NCI-H187 (cell line): Measurements from ENCODE around the gene PLCH1.

Experiments used
- DNase-seq, 2 experiments: peaks; one replicate each; lab custom pipeline; 2025; lab: John Stamatoyannopoulos, UW

PLCH1 gene

GRCh38 chr3:155682426-155683343, 62.2 kb downstream of the PLCH1 start:
- no peak for DNase-seq

DNA sequence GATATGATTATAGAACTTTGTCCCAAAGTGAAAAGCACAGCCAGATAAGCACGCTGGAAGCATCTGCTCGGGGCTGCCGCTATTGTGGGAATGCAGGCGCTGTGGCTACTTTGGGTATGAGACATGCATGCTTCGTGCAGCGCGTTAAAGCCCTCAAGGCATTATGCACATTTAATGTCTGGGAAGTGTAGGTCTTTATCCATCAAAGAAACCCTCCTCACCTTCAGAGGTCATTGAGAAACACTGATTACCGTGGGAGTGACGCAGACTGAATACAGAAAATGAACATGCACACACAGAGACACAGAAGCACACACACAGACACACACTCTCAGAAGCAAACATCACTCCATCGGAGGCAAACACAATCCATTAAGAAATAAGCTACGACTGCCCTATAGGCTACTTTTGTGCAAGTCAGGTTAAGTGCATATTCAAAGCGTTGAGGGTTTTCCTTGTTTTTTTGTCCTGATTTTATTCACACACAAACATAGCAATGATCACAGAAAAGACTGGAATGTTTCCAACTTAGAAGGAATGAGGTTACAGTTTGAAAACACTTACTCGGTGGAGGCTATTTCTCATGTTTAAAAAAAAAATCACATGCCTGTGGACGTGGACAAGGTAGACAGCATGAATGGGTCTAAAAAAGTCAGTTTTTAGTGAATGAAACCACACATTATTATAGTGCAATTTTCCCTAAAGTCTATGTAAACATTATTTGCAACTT, 68.5 kb downstream of the PLCH1 start:
- no peak for DNase-seq

GRCh38 chr3:155675094-155675493, 69.8 kb downstream of the PLCH1 start:
- no peak for DNase-seq

DNA sequence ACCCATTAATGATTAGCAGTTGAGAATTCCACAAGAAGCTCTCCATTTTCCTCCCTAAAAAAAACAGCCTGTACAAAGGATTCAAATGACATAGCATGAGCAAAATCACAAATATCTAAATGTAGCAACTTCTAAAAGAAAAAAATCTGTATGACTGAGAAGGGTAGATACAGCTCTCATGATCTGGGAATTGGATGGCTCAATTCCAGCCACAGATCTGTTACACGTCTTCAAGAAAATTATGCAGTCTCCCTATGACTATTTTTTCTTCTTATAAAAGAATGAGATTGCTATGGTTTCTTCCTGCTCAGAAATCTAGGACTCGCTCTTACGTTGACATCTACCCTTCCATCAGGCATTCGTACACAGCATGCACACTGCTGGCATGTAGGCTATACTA, 71.5 kb downstream of the PLCH1 start:
- no peak for DNase-seq

GRCh38 chr3:155670335-155670734, 74.5 kb downstream of the PLCH1 start:
- no peak for DNase-seq

DNA sequence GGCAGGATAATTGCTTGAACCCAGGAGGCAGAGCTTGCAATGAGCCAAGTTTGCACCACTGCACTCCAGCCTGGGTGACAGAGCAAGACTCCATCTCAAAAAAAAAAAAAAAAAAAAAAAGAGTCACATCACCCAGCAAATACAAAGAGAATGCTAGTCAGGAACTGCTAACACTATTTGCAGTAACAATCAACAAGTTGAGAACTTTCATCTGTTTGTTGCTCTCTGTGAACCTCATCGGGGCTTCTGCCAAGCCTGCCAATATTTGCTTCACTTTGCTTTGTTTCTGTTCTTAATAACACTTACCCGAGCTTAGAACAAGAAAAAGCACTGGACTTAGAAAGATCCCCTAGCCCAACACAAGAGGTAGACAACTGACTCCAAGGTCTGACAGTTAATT, 76.9 kb downstream of the PLCH1 start:
- DNase-seq: no peak

GRCh38 chr3:155664925-155665695, 79.8 kb downstream of the PLCH1 start:
- DNase-seq: no peak

GRCh38 chr3:155663467-155664212, 81.2 kb downstream of the PLCH1 start:
- no peak for DNase-seq

DNA sequence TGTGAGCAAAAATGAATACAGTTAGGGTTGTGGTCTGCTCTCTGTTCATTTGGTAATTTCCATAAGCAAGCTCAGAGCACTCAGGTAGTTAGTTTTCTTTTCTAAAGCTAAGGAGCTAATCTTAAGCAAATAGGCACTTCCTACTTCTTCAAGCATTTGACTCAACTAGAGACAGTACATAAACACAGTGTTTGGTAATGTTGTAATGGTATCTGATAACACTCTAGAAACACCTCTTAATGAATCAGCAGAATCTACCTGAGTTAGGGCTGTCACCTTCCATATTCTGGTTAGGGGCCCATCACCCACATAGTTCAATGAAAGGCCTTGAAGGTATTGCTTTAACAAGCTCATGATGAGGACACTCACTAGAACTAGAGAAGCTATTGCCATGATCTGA, 83.1 kb downstream of the PLCH1 start:
- DNase-seq: no peak

DNA sequence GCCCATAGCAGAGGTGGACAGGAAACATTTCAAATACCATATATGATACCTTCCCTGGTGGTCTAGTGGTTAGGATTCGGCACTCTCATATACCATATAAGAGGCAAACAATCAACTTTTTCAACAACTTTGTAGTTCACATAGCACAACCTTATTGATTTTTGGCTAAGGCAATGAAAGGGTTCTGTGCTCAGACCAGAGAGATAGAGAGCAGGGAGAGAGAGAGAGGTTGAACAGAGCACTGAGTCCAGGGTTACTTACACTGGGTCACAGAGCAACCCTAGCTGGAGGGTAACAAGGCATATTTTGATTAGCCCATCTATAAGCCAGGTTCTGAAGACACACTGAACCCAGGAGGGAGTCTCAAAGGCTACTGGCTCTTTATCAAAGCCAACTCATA, 83.8 kb downstream of the PLCH1 start:
- DNase-seq: no peak

DNA sequence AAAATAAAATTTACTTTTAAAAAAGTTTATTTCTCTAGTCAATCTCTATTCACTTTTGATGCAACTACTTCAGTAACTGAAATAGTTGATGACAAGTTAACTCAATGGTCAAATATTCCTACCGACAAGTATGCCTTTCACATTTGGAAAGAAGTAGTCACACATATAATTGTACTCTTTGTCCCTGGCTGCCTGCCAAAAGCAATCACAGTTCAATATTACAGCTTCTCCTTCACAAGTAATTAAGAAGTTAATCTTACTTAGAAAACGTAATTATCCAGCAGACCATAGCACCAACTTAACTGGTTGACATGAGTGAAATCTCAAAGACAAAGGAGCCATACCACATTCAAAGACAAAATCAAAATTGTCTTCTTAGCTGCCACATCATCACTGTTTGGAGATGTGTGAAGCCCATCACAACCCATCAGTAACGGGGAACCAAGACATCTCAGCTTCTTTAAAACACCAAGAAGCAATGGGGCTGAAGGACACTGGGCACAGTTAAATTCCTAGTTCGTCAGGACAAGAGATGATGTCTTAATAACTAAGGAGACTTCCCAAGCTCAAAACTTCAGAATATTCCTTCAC, 86.1 kb downstream of the PLCH1 start:
- no peak for DNase-seq

GRCh38 chr3:155658006-155658405, 86.9 kb downstream of the PLCH1 start:
- no peak for DNase-seq

DNA sequence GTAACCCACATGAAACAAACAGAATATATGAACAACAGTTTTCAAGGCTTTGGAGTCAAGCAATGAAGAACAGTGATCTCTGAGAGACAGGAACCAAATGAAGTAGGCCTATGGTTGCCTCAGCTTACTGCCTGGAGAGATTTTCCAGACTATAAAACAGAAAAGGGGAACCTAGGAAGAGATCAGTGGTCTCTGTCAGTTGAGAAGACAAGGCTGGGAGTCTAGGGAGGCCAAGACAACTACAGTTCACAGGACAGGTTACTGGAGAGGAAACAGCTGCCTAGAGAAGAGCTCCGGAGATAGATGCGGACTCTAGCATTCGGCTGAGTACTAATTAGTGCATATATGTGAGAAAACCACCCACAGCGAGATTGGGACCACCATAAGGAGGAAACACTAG, 87.7 kb downstream of the PLCH1 start:
- DNase-seq: no peak

DNA sequence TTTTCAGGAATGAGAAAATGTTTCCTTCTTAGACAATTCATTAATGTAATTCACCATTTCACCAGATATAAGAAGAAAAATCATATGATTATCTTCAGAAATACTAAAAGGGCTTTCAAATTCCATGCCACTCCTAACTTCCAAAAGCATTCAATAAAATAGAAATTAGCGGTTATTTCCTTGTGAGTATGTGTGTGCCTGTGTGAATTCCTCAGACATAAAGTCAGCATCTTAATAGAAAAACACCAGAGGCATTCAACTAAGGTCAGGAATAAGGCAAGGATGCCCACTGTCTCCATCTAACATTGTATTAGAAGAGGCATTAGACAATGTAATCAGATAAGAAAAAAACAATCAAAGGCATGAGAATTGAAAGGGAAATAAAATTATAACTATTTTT, 88.4 kb downstream of the PLCH1 start:
- no peak for DNase-seq

GRCh38 chr3:155651489-155652218, 93.2 kb downstream of the PLCH1 start:
- no peak for DNase-seq

DNA sequence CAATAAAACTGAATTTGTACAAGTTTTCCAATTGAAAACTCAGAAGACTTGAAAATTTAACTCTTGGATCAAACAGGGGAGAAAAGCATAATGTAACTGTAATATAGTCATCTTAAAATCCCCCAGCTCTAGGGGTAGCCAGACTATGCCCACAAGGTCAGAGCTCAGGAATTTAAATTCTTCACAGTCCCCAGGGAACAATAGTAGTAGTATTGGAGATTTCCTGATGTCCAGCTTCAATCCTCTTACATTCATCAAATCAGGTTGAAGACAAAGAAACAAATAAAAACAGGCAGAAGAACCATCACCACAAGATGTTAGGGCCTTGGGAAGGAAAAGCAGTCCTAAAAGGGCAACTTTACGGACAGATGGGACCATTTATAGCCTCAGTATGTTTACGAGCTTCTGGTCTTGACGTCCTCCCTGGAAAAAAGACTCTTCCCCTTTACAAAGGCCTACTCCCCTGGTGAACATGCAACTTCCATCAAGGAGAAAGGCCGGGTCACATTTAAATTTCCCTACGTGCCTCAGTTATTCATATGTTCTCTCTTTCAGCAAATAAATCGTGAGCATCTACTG, 96.8 kb downstream of the PLCH1 start:
- no peak for DNase-seq

- DNase-seq: no peak
Observed at GRCh38 chr3:155647206-155647605, 97.7 kb downstream of the PLCH1 start.

DNA sequence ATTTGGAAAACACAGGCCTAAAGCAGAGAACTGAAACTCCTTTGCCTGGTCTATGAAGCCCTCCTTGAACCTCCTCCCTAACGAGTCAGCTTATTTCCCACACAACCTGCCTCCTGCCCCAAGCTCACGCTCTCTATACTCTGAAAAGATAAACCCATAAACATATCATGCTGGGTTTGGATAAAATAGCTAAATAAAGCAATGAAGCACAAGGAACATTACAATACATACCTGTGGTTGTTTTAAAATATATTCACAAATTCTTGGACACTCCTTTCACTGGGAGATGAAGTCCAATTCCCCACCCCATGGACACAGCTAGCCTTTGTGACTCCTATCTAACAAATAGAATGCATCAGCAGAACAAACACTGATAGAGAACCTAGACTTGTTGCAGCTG, 98.2 kb downstream of the PLCH1 start:
- no peak for DNase-seq

GRCh38 chr3:155646128-155646527, 98.7 kb downstream of the PLCH1 start:
- no peak for DNase-seq

GRCh38 chr3:155643581-155644165, 101.2 kb downstream of the PLCH1 start:
- DNase-seq: no peak
